HG03442 (cell line): Measurements from ENCODE around the gene CLDN16.
A peak's percentile ranks its signal among the peaks of the same experiment; 100 is the strongest.

ENCODE experiments used
- ATAC-seq: cut with Tn5 transposase; IDR thresholded peaks from one replicate; pipeline ENCODE4 v1.9.1; 2021; ENCODE audit warnings: mild to moderate bottlenecking, moderate library complexity; ENCODE audit not compliant: unreplicated experiment

Gene CLDN16

DNA sequence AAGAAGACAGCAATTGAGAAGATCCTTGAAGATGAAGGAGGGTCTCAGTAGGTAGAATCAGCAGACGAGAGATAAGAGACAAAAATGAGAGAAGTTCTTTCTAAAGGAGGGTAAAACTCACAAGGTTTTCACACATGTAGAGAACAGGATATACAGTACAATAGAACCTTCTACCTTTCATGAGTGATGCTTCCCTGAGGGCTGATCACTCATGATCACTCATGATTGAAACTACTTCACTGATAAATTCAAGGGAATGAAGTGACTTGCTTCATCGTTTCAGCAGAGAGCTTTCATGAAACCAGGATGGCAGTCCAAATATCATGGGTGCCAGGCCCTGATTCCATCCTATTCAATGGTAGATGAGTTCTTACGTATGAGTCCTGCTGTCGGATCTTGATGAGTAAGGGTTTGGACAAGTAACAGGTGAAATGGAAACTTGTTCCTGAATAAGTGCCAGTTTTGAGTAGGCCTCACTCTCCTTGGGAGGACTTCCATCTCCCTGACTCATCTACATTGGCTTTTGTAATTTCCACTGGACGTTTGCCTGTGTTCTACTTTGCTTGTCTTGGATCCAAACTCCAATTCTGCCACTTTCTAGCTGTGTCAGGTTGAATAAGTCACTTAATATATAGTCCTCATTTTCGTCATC lies 9.6 kb upstream of the CLDN16 start:
- no peak for ATAC-seq

DNA sequence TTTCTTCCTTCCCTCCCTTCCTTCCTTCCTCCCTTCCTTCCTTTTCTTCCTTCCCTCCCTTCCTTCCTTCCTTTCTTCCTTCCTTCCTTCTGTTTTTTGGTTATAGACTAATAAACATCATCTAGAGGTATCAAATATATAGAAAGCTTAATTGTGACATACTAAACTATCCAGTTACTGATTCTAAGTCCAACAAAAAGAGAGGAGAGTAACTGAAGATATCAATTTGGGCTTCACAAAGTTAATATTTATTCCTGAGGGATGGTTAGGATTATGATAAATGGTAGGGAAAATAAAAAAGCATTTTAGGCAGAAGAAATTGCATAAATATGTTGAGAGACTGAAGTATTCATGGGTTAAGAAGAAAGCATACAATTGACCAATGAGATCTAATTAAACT lies 7.8 kb upstream of the CLDN16 start:
- ATAC-seq = no peak

DNA sequence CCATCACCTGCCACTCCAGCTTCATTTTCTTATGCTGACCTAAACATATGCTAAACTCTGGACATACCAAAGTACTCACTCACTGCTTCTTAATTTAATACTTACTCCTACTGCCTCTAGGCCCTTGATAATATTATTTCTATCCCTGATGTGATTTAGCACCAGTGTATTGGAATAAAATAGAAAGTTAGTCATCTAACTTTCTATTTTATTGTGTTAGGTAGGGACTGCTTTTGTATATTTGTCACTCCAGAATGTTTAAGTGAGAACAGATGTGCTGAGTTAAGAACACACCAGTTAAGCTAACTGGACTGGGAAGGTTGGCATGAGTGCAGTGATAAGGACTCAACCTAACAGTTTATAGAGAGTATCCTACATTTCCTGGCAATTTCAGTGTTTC lies 6.5 kb upstream of the CLDN16 start:
- no peak for ATAC-seq

GRCh38 chr3:190382082-190382481 lies 5.9 kb upstream of the CLDN16 start:
- ATAC-seq = no peak

- ATAC-seq = peak; percentile 88
Observed at GRCh38 chr3:190384309-190384756, 3.6 kb upstream of the CLDN16 start.

GRCh38 chr3:190385731-190386688 lies 2.0 kb upstream of the CLDN16 start:
- no peak for ATAC-seq

- ATAC-seq = no peak
Observed at GRCh38 chr3:190388703-190389102, 740 bp downstream of the CLDN16 start.

- ATAC-seq = no peak
Observed at GRCh38 chr3:190396001-190396400, 8.0 kb downstream of the CLDN16 start.

DNA sequence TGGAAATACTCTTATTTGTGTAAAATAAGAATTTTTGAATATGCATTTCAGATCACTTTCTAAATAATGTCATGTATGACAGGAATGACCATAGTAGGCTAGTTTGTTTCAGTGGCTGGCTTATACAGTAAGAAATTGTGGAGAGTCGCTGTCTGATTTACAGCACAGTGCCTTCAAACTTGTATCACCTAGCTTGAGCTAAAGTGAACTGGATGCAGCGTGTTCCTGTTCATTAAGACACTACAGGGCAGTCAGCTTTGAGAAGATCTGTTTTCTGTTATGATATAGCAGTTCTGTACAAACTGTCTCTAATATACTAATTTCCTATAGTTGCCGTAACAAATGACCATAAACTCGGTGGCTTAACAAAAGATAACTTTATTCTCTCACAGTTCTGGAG lies 9.9 kb downstream of the CLDN16 start:
- no peak for ATAC-seq

GRCh38 chr3:190399677-190400076 lies 11.7 kb downstream of the CLDN16 start:
- no peak for ATAC-seq

DNA sequence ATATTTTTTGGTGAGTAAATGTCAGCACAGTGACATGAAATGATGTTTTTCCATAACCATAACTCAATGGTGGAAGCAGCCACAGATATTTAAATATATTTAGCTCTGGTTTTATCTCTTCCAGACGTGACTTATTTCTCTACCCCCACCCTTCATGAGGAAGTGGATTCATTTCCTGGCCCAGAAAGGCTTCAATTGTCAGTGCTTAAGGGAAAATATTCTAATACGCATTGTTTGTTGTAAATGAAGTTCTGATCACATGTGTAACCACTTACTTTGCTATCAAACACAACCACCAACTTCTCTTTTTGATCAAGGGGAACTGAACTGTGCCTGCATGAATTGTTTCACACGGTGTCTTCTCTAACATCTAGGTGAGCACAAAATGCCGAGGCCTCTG lies 14.0 kb downstream of the CLDN16 start:
- ATAC-seq = no peak

DNA sequence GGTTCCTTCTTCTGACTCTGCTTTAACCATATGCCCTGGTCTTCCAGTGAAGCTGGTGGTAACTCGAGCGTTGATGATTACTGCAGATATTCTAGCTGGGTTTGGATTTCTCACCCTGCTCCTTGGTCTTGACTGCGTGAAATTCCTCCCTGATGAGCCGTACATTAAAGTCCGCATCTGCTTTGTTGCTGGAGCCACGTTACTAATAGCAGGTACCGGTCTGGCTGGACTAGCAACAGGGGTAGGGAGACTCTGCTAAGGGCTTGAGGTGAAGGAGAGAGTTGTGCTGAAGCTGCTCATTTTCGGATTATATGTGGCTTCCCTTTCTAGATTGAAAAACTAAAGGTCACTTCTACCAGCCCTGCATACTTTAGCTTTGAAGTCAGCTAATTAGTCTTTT lies 16.8 kb downstream of the CLDN16 start:
- ATAC-seq = no peak

- ATAC-seq = no peak
Observed at GRCh38 chr3:190414297-190414696, 26.3 kb downstream of the CLDN16 start.

DNA sequence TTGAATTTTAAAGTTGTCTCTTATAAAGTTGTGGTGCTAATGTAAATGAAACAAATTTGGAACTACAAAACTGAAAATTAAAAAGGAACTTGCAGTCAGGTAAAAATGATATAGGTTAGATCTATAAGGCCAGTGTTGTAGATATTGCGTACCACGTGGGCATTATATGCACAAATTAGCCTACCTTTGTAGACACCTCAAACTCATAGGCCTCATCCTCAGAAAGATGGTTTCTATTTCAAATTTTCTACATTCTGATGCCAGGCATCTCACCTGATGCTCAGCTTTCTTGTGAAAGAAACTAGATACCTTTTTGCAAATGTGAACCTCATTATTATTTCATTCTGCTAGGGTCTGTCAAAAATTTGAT lies 36.1 kb downstream of the CLDN16 start:
- peak; percentile 9 for ATAC-seq

DNA sequence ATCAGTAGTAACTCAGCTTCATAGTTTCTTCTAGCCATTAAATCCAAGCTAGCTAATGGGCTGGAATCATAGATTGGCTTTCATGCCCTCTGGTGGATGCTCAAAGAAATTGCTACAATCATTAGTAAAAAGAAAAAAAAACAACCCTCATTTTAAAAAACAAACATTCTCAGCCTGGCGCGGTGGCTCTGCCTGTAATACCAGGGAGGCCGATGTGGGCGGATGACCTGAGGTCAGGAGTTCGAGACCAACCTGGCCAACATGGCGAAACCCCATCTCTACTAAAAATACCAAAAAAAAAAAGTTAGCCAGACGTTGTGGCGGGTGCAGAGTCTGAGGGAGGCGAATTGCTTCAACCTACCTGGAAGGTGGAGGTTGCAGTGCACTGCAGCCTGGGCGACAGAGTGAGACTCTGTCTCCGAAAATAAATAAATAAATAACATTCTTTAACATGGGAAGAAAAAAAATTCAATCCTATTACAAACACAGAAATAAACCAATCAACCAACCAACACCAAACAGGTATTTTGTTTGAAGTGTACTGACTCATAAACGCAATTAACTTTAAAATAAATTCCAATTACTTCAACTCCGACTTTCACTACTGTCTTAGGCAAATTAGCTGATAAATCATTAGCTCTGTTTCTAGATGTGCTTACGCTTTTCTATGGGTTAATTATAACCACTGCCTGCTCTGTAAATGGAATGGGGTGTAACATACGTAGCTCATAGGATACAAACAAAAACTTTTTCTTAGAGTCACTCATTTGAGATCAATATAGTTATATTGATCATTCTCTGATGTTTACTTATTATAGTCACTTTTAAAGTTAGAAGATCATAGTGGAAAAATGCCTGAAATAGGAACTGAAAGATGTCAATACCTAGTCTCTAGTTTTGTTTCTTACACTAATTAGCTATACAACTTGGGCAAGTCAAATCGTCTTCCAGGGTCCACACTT lies 36.8 kb downstream of the CLDN16 start:
- ATAC-seq = peak; percentile 74

- ATAC-seq = no peak
Observed at GRCh38 chr3:190425833-190426232, 37.9 kb downstream of the CLDN16 start.

- ATAC-seq = no peak
Observed at GRCh38 chr3:190426806-190427507, 39.0 kb downstream of the CLDN16 start.

DNA sequence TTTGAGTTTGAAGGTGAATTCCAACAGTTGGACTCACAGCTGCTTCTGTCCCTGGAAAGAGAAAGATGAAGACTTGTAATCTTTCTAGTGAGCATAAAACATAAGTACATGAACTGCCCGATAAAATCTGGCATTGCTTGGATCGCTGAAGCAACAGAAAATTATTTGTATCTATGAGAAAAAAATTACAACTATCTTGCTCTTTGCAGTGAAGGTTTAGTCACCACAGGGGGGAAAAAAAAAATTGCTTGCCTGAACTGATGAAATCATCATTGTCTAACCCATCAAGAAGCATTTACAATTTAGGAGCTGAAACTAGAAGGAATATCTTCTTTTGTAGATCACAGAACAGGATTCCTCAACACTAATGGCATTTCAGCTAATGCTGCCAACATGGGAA lies 41.7 kb downstream of the CLDN16 start:
- no peak for ATAC-seq

GRCh38 chr3:190430906-190431305 lies 42.9 kb downstream of the CLDN16 start:
- no peak for ATAC-seq

GRCh38 chr3:190432216-190432615 lies 44.3 kb downstream of the CLDN16 start:
- ATAC-seq = no peak
